Neutrophil (primary cell): ENCODE results near the gene PNRC2.
"Not testable (repeated sequence)": the region's sequence is repeated elsewhere in the genome, so short reads cannot be mapped to it uniquely, and the experiment has no call there.

ENCODE experiments used
- H3K27ac ChIP-seq: fragments of 200-600 bp; sonication (generic); 2 replicates; pipeline ENCODE4 v1.5.1; 2016; ENCODE audit warnings: mild to moderate bottlenecking, moderate library complexity
- H3K27me3 ChIP-seq: fragments of 200-600 bp; sonication (generic); 2 replicates; pipeline ENCODE4 v1.6.0; 2016; ENCODE audit warnings: mild to moderate bottlenecking
- H3K36me3 ChIP-seq: fragments of 200-600 bp; sonication (generic); 2 replicates; pipeline ENCODE4 v1.5.1; 2017
- H3K4me1 ChIP-seq, 2 experiments: fragments of 200-600 bp in 1 of 2; sonication (generic) in 1 of 2; 1 replicate in 1 of 2; 2 replicates in 1 of 2; pipeline versions ENCODE4 v1.5.1 to v1.6.1; 2013 to 2016; ENCODE audit warnings: low read depth in 1 of 2, low read length in 1 of 2, mild to moderate bottlenecking in 1 of 2, moderate library complexity in 1 of 2; ENCODE audit not compliant: control insufficient read depth in 1 of 2, insufficient read depth in 1 of 2
- H3K4me3 ChIP-seq, 2 experiments: fragments of 200-600 bp in 1 of 2; sonication (generic) in 1 of 2; 1 replicate in 1 of 2; 2 replicates in 1 of 2; pipeline ENCODE4 v1.5.1; 2013 to 2016; ENCODE audit warnings: low read depth in 1 of 2, low read length in 1 of 2, mild to moderate bottlenecking in 1 of 2, moderate library complexity in 1 of 2
- H3K9me3 ChIP-seq: fragments of 200-600 bp; sonication (generic); 2 replicates; pipeline ENCODE4 v1.5.1; 2016
- CTCF ChIP-seq: fragments of 200-600 bp; sonication (generic); IDR thresholded peaks from 2 replicates; pipeline ENCODE4 v1.5.1; 2016; ENCODE audit warnings: antibody characterized with exemption

PNRC2 gene

DNA sequence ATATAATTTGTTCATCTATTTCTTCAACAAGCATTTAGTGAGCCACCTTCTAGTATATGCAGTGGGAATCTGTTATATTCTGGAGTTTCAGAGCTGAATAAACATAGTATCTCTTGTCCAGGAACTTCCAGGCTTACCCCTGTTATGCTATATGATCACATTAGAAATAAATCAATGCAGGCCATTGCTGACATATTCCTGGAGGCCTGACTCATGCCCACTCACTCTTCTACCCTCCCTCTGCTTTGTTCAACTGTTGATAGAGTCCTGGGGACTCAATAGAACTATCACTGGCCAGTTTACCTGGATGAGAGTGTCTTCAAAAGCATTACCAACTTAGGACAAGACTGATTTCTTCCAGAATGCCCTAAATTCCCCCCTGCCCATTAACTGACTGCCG, 49.8 kb downstream of the PNRC2 start:
- no peaks in the 10 kb centered on the region for H3K36me3 ChIP-seq
- peaks cover 3% of the 10 kb centered on the region for H3K27me3 ChIP-seq
- H3K4me3 ChIP-seq: no peak overlapping the region
- no peaks in the 10 kb centered on the region for H3K4me1 ChIP-seq
- H3K9me3 ChIP-seq: no peaks in the 10 kb centered on the region
- no peak for TF ChIP-seq CTCF
- H3K27ac ChIP-seq: no peak overlapping the region

DNA sequence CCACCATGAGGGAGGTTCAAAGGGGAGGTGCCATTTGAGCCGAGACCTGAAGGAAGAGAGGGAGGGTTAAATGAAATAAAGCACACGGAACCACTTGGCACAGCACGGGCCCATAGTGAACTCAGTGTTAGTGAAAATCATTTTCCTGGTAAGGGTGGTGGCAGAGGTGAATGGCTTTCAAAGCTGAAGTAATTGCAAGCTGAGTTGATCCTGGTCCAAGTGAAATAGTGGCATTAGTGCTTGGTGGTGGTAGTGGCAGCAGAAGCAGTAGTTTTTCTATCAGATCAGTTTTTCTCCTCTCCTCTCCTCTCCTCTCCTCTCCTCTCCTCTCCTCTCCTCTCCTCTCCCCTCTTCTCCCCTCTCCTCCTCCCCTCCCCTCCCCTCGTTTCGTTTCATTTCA, 51.0 kb downstream of the PNRC2 start:
- H3K4me3 ChIP-seq: no peak overlapping the region
- H3K4me1 ChIP-seq: no peaks in the 10 kb centered on the region
- H3K27ac ChIP-seq: no peak overlapping the region
- TF ChIP-seq CTCF: no peak
- H3K36me3 ChIP-seq: no peaks in the 10 kb centered on the region
- H3K27me3 ChIP-seq: peaks cover 7% of the 10 kb centered on the region
- H3K9me3 ChIP-seq: no peaks in the 10 kb centered on the region

DNA sequence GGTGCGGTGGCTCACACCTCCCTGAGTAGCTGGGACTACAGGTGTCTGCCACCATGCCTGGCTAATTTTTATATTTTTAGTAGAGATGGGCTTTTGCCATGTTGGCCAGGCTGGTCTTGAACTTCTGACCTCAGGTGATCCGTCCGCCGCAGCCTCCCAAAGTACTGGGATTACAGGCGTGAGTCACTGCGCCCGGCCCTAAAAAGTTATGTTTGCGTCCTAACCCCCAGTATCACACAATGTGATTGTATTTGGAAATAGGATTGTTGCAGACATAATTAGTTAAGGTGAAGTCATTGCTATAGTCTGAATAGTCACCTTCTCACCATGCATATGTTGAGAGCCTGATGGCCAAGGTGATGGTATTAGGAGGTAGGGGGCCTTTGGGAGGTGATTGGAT, 53.2 kb downstream of the PNRC2 start:
- not testable (repeated sequence) for H3K4me1 ChIP-seq, H3K9me3 ChIP-seq, H3K36me3 ChIP-seq, H3K27me3 ChIP-seq, H3K27ac ChIP-seq, H3K4me3 ChIP-seq
